H9 (cell line): Measurements from ENCODE around the gene FYCO1. TPM values are rescaled to one million over a fixed set of nuclear protein-coding genes. Genes with fewer than 3 reads are reported as not detected.

ENCODE experiments used
- DNase-seq: peaks from one replicate; pipeline ENCODE4 v3.0.0-alpha.2; 2017
- H2AFZ ChIP-seq: one replicate; pipeline ENCODE4 v1.6.1; 2013; ENCODE audit warnings: mild to moderate bottlenecking, low read length, control low read depth, moderate library complexity
- H2AK5ac ChIP-seq: 2 replicates; pipeline ENCODE4 v1.6.1; 2013; ENCODE audit warnings: low read length, control low read depth, mixed read lengths; ENCODE audit not compliant: insufficient read length
- H2BK120ac ChIP-seq: one replicate; pipeline ENCODE4 v1.6.1; 2013; ENCODE audit warnings: low read depth, mild to moderate bottlenecking, low read length, control low read depth, inconsistent platforms; ENCODE audit not compliant: poor library complexity, severe bottlenecking
- H2BK12ac ChIP-seq: 2 replicates; pipeline ENCODE4 v1.6.1; 2013; ENCODE audit warnings: low read length, control low read depth, mixed read lengths, low read depth; ENCODE audit not compliant: insufficient read length
- H2BK15ac ChIP-seq: 2 replicates; pipeline ENCODE4 v1.6.1; 2013; ENCODE audit warnings: low read depth, low read length, control low read depth
- H2BK20ac ChIP-seq: one replicate; pipeline ENCODE4 v1.6.1; 2013; ENCODE audit warnings: low read depth, mild to moderate bottlenecking, low read length, control low read depth, inconsistent platforms; ENCODE audit not compliant: poor library complexity, severe bottlenecking
- H2BK5ac ChIP-seq: 2 replicates; pipeline ENCODE4 v1.6.1; 2013; ENCODE audit warnings: low read length, control low read depth, mixed read lengths; ENCODE audit not compliant: insufficient read length
- H3K14ac ChIP-seq: 2 replicates; pipeline ENCODE4 v1.6.1; 2013; ENCODE audit warnings: low read length, control low read depth; ENCODE audit not compliant: insufficient read depth
- H3K18ac ChIP-seq: 2 replicates; pipeline ENCODE4 v1.6.1; 2013; ENCODE audit warnings: low read depth, mild to moderate bottlenecking, mixed read lengths, low read length, control low read depth; ENCODE audit not compliant: insufficient read length
- H3K23ac ChIP-seq: 2 replicates; pipeline ENCODE4 v1.6.1; 2013; ENCODE audit warnings: low read length, control low read depth, mixed read lengths, low read depth; ENCODE audit not compliant: insufficient read length
- H3K23me2 ChIP-seq: 2 replicates; pipeline ENCODE4 v1.6.1; 2013; ENCODE audit warnings: low read depth, mild to moderate bottlenecking, mixed read lengths, low read length, control low read depth; ENCODE audit not compliant: insufficient read length, poor library complexity, severe bottlenecking
- H3K27ac ChIP-seq: 2 replicates; pipeline ENCODE4 v1.5.1; 2013; ENCODE audit warnings: low read length, control low read depth, mixed read lengths, low read depth; ENCODE audit not compliant: insufficient read length
- H3K27me3 ChIP-seq: 2 replicates; pipeline ENCODE4 v1.6.1; 2013; ENCODE audit warnings: low read length, control low read depth, inconsistent platforms; ENCODE audit not compliant: insufficient read depth
- H3K4ac ChIP-seq: 2 replicates; pipeline ENCODE4 v1.6.1; 2013; ENCODE audit warnings: low read depth, mild to moderate bottlenecking, control low read depth, inconsistent platforms, low read length, moderate library complexity
- H3K4me1 ChIP-seq: 2 replicates; pipeline ENCODE4 v1.6.1; 2013; ENCODE audit warnings: low read length, control low read depth, inconsistent platforms; ENCODE audit not compliant: insufficient read depth
- H3K4me2 ChIP-seq: 2 replicates; pipeline ENCODE4 v1.6.1; 2013; ENCODE audit warnings: low read length, control low read depth, mixed read lengths; ENCODE audit not compliant: insufficient read length, insufficient read depth
- H3K56ac ChIP-seq: 2 replicates; pipeline ENCODE4 v1.6.1; 2013; ENCODE audit warnings: low read depth, mild to moderate bottlenecking, mixed read lengths, low read length, control low read depth; ENCODE audit not compliant: insufficient read length
- H3K79me1 ChIP-seq: 2 replicates; pipeline ENCODE4 v1.6.1; 2013; ENCODE audit warnings: low read depth, mild to moderate bottlenecking, moderate library complexity, low read length, control low read depth, inconsistent platforms; ENCODE audit not compliant: insufficient read depth, poor library complexity, severe bottlenecking
- H3K79me2 ChIP-seq: 2 replicates; pipeline ENCODE4 v1.6.1; 2013; ENCODE audit warnings: low read length, control low read depth, inconsistent platforms; ENCODE audit not compliant: insufficient read depth
- H3K9ac ChIP-seq: 2 replicates; pipeline ENCODE4 v1.6.1; 2013; ENCODE audit warnings: low read length, control low read depth, mixed read lengths; ENCODE audit not compliant: insufficient read length; ENCODE audit errors: extremely low read depth
- H3K9me3 ChIP-seq: one replicate; pipeline ENCODE4 v1.6.1; 2013; ENCODE audit warnings: low read depth, low read length, inconsistent platforms; ENCODE audit not compliant: control insufficient read depth
- H3T11ph ChIP-seq: one replicate; pipeline ENCODE4 v1.6.1; 2013; ENCODE audit warnings: mild to moderate bottlenecking, low read length, control low read depth, inconsistent platforms
- H4K20me1 ChIP-seq: one replicate; pipeline ENCODE4 v1.6.1; 2013; ENCODE audit not compliant: control insufficient read depth, insufficient read length, insufficient read depth
- H4K5ac ChIP-seq: 2 replicates; pipeline ENCODE4 v1.6.1; 2013; ENCODE audit warnings: low read depth, mild to moderate bottlenecking, mixed read lengths, low read length, control low read depth; ENCODE audit not compliant: insufficient read length
- H4K8ac ChIP-seq: replicated peaks from 2 replicates; pipeline ENCODE4 v1.6.1; 2013; ENCODE audit warnings: low read length, control low read depth, mixed read lengths, low read depth; ENCODE audit not compliant: insufficient read length
- H4K91ac ChIP-seq: 2 replicates; pipeline ENCODE4 v1.6.1; 2013; ENCODE audit warnings: low read depth, mild to moderate bottlenecking, moderate library complexity, mixed read lengths, low read length, control low read depth; ENCODE audit not compliant: insufficient read length
- H3K27ac Mint-ChIP-seq, 3 experiments: 2 replicates in 2 of 3; 3 replicates in 1 of 3; pipeline ENCODE4 v1.8.0; 2020 to 2021; ENCODE audit warnings: mixed read lengths in 3 of 3, mild to moderate bottlenecking in 1 of 3, moderate library complexity in 1 of 3
- H3K27me3 Mint-ChIP-seq: 2 replicates; pipeline ENCODE4 v1.8.0; 2021; ENCODE audit warnings: low read depth, mild to moderate bottlenecking, moderate library complexity, mixed read lengths
- H3K36me3 Mint-ChIP-seq, 3 experiments: 2 replicates in 2 of 3; 3 replicates in 1 of 3; pipeline ENCODE4 v1.8.0; 2020 to 2021; ENCODE audit warnings: low read depth in 3 of 3, mixed read lengths in 3 of 3; ENCODE audit not compliant: insufficient read depth in 1 of 3
- H3K4me1 Mint-ChIP-seq, 2 experiments: 2 replicates each; pipeline ENCODE4 v1.8.0; 2020; ENCODE audit warnings: mixed read lengths in 2 of 2
- H3K4me3 Mint-ChIP-seq, 2 experiments: 2 replicates in 1 of 2; 3 replicates in 1 of 2; pipeline ENCODE4 v1.8.0; 2020 to 2021; ENCODE audit warnings: mild to moderate bottlenecking in 2 of 2, mixed read lengths in 2 of 2, moderate library complexity in 1 of 2
- H3K9me3 Mint-ChIP-seq, 2 experiments: 2 replicates in 1 of 2; 3 replicates in 1 of 2; pipeline ENCODE4 v1.8.0; 2020; ENCODE audit warnings: mild to moderate bottlenecking in 2 of 2, mixed read lengths in 2 of 2, moderate library complexity in 1 of 2
- WGBS: extraction: QIAGEN DNeasy Blood & Tissue Kit; methylation state at CpG from one replicate; pipeline ENCODE4 v1.1.7; 2013; ENCODE audit warnings: missing lambda C conversion rate, low lambda C conversion rate, mixed read lengths; ENCODE audit not compliant: insufficient read length; ENCODE audit errors: extremely low coverage; 5-methylcytosine and 5-hydroxymethylcytosine counted together
- total RNA-seq: library from RNA; stranded (reverse); gene quantifications from 2 replicates; pipeline ENCODE4 v1.2.1, GENCODE V29; 2021
- TF ChIP-seq, protein P1 (sequence below): fragments of 200-600 bp; sonication (generic); conservative IDR thresholded peaks from 3 replicates; pipeline ENCODE4 v1.8.0; 2021; ENCODE audit warnings: antibody characterized with exemption, mild to moderate bottlenecking

The FYCO1 gene
- total RNA-seq, 1 experiment from 2014 or later, result 10.4 TPM

DNA sequence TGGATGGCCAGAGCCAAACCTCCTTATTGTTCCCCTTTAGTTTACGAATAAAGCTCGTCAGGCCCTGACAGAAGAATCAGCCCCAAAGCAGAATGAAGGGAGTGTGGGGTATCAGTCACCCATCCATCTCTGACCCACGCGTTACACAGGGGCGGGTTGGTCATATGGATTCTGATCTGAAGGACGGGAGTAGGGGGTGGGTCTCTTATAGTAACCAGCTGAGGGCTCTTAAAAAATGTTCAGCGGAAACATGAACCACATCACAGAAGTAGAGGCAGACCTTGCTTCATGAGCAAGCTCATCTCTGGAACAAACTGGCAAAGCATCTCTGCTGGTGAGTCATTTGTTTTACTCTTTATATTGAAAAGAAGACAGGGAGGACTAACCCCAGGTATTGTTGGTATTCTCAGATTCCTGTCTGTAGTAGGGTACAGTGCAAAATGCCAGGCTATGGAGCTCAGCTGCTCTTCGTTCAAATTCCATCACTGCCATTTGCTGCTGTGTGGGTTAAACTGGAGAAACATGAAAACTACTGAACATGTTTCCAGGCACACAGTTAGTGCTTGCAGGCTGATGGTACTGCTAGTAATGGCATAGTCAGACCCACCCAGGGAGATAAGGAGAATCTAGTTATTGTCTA, 52.3 kb downstream of the FYCO1 start, which contains the start of gene CXCR6:
TSS of gene CXCR6 (plus strand) at position 258 of the 640 bp plus-strand sequence. CDS start 3,018 bp downstream, outside the sequence.
- Histone ChIP-seq H2AK5ac (no peak within 1 kb of the TSS), H3K4me1 (no peaks in the 10 kb centered on the region), H3K27me3 (no peaks in the 10 kb centered on the region), H2BK20ac (no peak within 1 kb of the TSS), H3K56ac (no peak within 1 kb of the TSS), H3K79me2 (no peaks in the 10 kb centered on the region), H3K4me2 (no peak within 1 kb of the TSS), H4K8ac (no peak within 1 kb of the TSS), H3K79me1 (no peaks in the 10 kb centered on the region), H3K9ac (no peak within 1 kb of the TSS), H3K18ac (no peak within 1 kb of the TSS), H3K23ac (no peak within 1 kb of the TSS), H3K4ac (no peak within 1 kb of the TSS), H3K23me2 (no peaks in the 10 kb centered on the region), H2BK5ac (no peak within 1 kb of the TSS), H2BK12ac (no peak within 1 kb of the TSS), H3T11ph (no peak within 1 kb of the TSS), H4K20me1 (no peaks in the 10 kb centered on the region), H2BK15ac (no peak within 1 kb of the TSS), H3K9me3 (no peaks in the 10 kb centered on the region), H3K14ac (no peak within 1 kb of the TSS), H4K5ac (no peak within 1 kb of the TSS), H3K27ac (no peak within 1 kb of the TSS), H2BK120ac (no peak within 1 kb of the TSS), H2AFZ (no peak within 1 kb of the TSS), H4K91ac (no peak within 1 kb of the TSS)
- Mint-ChIP-seq H3K4me3 (no peak within 1 kb of the TSS), H3K4me1 (peaks cover 16 to 20% of the 10 kb centered on the region in 2 experiments), H3K27ac (peak within 1 kb of the TSS in 2 of 3 experiments; percentile 44 to 96; a peak in 1 of 7 replicates), H3K9me3 (no peaks in the 10 kb centered on the region), H3K36me3 (peaks cover 16 to 34% (median 26%) of the 10 kb centered on the region in 3 experiments; a peak in 6 of 7 replicates), H3K27me3 (no peaks in the 10 kb centered on the region)
- WGBS, result no CpG with 5 or more reads among the region's 8 CpGs
- TF ChIP-seq, protein P1, sequence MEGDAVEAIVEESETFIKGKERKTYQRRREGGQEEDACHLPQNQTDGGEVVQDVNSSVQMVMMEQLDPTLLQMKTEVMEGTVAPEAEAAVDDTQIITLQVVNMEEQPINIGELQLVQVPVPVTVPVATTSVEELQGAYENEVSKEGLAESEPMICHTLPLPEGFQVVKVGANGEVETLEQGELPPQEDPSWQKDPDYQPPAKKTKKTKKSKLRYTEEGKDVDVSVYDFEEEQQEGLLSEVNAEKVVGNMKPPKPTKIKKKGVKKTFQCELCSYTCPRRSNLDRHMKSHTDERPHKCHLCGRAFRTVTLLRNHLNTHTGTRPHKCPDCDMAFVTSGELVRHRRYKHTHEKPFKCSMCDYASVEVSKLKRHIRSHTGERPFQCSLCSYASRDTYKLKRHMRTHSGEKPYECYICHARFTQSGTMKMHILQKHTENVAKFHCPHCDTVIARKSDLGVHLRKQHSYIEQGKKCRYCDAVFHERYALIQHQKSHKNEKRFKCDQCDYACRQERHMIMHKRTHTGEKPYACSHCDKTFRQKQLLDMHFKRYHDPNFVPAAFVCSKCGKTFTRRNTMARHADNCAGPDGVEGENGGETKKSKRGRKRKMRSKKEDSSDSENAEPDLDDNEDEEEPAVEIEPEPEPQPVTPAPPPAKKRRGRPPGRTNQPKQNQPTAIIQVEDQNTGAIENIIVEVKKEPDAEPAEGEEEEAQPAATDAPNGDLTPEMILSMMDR, result no peak
- no peak for DNase-seq
